Mucosa of rectum (tissue), 2 donors: ENCODE results near the gene SEC22C.

Source experiments
- H3K27ac ChIP-seq, 2 donors: one replicate each; pipeline ENCODE4 v1.7.0; 2013; ENCODE audit warnings: inconsistent platforms in 2 of 2, low read depth in 2 of 2, low read length in 2 of 2
- H3K27me3 ChIP-seq, 2 donors: one replicate each; pipeline ENCODE4 v1.7.0; 2013; ENCODE audit warnings: low read length in 2 of 2; ENCODE audit not compliant: control insufficient read depth in 2 of 2, insufficient read depth in 2 of 2
- H3K36me3 ChIP-seq, 2 donors: one replicate each; pipeline ENCODE4 v1.7.0; 2013; ENCODE audit warnings: low read length in 2 of 2; ENCODE audit not compliant: control insufficient read depth in 2 of 2, insufficient read depth in 2 of 2
- H3K4me1 ChIP-seq, 2 donors: one replicate each; pipeline ENCODE4 v1.7.0; 2013; ENCODE audit warnings: low read length in 2 of 2, mild to moderate bottlenecking in 1 of 2; ENCODE audit not compliant: control insufficient read depth in 2 of 2, insufficient read depth in 2 of 2
- H3K4me3 ChIP-seq, 2 donors: one replicate each; pipeline ENCODE4 v1.7.0; 2013; ENCODE audit warnings: low read length in 2 of 2
- H3K9ac ChIP-seq, 2 donors: one replicate each; pipeline ENCODE4 v1.7.0; 2013; ENCODE audit warnings: low read length in 2 of 2, low read depth in 1 of 2, mild to moderate bottlenecking in 1 of 2
- H3K9me3 ChIP-seq, 2 donors: one replicate each; pipeline ENCODE4 v1.7.0; 2013; ENCODE audit warnings: low read length in 2 of 2; ENCODE audit not compliant: control insufficient read depth in 2 of 2
- donor health status: healthy.
- donor health status: Normal muscosa, but diverticular disease.

Gene SEC22C

DNA sequence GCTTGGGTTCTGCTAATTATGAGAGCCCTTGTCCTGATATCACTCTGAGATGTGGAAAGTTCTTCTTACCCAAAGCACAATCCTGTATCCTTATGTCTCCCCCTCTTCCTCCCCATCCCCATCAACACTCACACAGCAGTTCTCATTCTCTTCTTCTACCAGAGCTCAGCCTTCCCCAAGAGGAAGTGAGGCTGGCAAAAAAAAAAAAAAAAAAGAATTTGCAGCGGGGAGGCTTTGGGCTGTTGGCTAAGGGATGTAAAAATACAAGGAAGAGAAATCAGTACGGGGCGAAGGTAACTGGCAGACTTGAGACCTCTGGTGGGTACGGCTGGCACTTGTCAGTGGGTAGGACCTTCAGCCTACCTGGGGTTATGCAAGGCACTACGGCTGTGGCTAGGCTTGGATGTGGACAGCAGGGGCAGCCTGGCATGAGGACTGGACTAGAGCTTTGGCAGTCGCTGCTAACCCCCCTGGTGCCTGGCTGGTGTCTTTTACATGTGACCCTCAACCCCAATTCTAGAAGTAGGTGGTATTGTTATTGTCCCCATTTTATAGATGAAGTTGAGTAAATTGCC lies 73.9 kb downstream of the SEC22C start:
- Histone ChIP-seq H3K36me3 (peaks cover 0 to 5% of the 10 kb centered on the region in 2 donors), H3K9ac (peak overlapping the region; percentile 27 to 56), H3K27me3 (no peaks in the 10 kb centered on the region), H3K9me3 (no peaks in the 10 kb centered on the region), H3K27ac (peak overlapping the region; percentile 92 to 99), H3K4me3 (peak overlapping the region; percentile 2 to 53), H3K4me1 (peaks cover 62 to 91% of the 10 kb centered on the region in 2 donors)

DNA sequence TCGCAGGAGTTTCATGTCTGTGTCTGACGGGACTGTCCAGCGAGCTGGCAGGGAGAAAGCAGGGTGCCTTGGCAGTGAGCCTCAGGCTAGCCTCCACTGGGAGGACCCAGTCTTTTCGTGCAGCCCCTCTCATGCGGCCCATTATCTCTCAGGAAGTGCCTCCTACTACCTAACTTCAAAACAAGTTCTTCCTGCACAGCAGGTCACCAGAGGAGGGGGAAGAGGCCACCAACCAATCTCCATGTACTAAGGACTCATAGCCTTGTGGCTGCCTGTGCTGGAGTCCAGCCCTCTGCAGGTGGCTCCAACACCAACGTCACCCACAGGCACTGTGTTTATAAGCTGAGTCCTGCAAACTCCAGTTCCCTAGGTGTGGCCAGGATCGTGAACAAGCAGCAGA lies 74.5 kb downstream of the SEC22C start:
- H3K4me3 ChIP-seq = peak overlapping the region; percentile 21 to 53
- peak overlapping the region; percentile 92 to 99 for H3K27ac ChIP-seq

DNA sequence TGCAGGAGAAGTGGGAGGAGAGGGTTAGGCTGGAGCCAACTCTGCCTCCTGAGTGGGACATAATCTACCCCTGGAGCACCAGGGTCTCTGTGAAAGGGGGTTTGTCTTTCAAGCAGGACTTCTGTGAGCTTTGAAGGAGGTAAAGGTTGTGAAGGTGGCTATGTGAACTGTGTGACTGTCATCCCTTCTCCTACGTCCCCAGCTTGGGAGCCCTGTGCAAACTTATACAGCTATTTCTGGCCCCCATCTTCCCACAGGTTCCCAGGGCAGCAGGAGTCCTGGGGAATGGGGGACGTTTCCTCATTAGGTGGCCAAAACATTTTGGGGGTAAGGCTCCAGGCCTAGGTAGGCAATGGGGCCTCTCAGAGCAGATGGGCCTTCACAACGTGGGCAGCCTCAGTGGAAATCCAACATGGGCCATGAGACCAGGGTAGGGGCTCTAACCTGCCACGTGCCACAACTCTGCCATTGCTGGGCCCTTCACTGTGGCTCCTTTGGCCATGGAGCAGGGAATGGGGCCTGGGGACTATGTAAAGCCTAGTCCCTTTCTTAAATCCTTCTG lies 75.8 kb downstream of the SEC22C start:
- Histone ChIP-seq H3K4me1 (peaks cover 67 to 87% of the 10 kb centered on the region in 2 donors), H3K9ac (peak overlapping the region; percentile 57 to 82), H3K27me3 (peaks cover 7 to 8% of the 10 kb centered on the region in 2 donors), H3K4me3 (peak overlapping the region; percentile 47 to 57), H3K36me3 (no peaks in the 10 kb centered on the region), H3K9me3 (no peaks in the 10 kb centered on the region), H3K27ac (peak overlapping the region; percentile 92 to 99)

More for the DNA sequence above, 74.5 kb downstream of the SEC22C start:
- H3K9ac ChIP-seq = peak overlapping the region; percentile 27 to 56
- H3K9me3 ChIP-seq = no peaks in the 10 kb centered on the region
- H3K4me1 ChIP-seq = peaks cover 62 to 88% of the 10 kb centered on the region in 2 donors
- no peaks in the 10 kb centered on the region for H3K27me3 ChIP-seq
- peaks cover 0 to 5% of the 10 kb centered on the region in 2 donors for H3K36me3 ChIP-seq

GRCh38 chr3:42505128-42505848 lies 76.5 kb downstream of the SEC22C start:
- peak overlapping the region; percentile 60 to 82 for H3K9ac ChIP-seq
- peak overlapping the region; percentile 47 to 57 for H3K4me3 ChIP-seq
- H3K27me3 ChIP-seq = peaks cover 13 to 14% of the 10 kb centered on the region in 2 donors
- H3K9me3 ChIP-seq = no peaks in the 10 kb centered on the region
- no peaks in the 10 kb centered on the region for H3K36me3 ChIP-seq
- H3K4me1 ChIP-seq = peaks cover 60 to 80% of the 10 kb centered on the region in 2 donors
- peak overlapping the region; percentile 92 to 99 for H3K27ac ChIP-seq

- Histone ChIP-seq H3K4me1 (peaks cover 54 to 73% of the 10 kb centered on the region in 2 donors), H3K36me3 (no peaks in the 10 kb centered on the region), H3K9ac (peak overlapping the region; percentile 61 to 86), H3K4me3 (peak overlapping the region; percentile 79 to 85), H3K27me3 (peaks cover 19 to 20% of the 10 kb centered on the region in 2 donors), H3K9me3 (no peaks in the 10 kb centered on the region), H3K27ac (peak overlapping the region; percentile 92 to 99)
Observed at GRCh38 chr3:42504334-42505127, 77.2 kb downstream of the SEC22C start.

- H3K9me3 ChIP-seq = no peaks in the 10 kb centered on the region
- H3K36me3 ChIP-seq = no peaks in the 10 kb centered on the region
- H3K4me3 ChIP-seq = peak overlapping the region; percentile 79 to 85
- H3K27ac ChIP-seq = peak overlapping the region; percentile 92 to 99
- peak overlapping the region; percentile 61 to 86 for H3K9ac ChIP-seq
- peaks cover 25% of the 10 kb centered on the region in 2 donors for H3K27me3 ChIP-seq
- H3K4me1 ChIP-seq = peaks cover 48 to 67% of the 10 kb centered on the region in 2 donors
Observed at GRCh38 chr3:42503957-42504333, 77.8 kb downstream of the SEC22C start.

GRCh38 chr3:42503251-42503924 lies 78.4 kb downstream of the SEC22C start:
- Histone ChIP-seq H3K27ac (peak overlapping the region; percentile 92 to 99), H3K4me3 (peak overlapping the region; percentile 79 to 85), H3K9me3 (no peaks in the 10 kb centered on the region), H3K36me3 (no peaks in the 10 kb centered on the region), H3K9ac (peak overlapping the region; percentile 77 to 86), H3K4me1 (peaks cover 42 to 61% of the 10 kb centered on the region in 2 donors), H3K27me3 (peaks cover 30 to 31% of the 10 kb centered on the region in 2 donors)

- Histone ChIP-seq H3K4me3 (peak within 1 kb of the TSS; percentile 79 to 85), H3K27me3 (peaks cover 32 to 37% of the 10 kb centered on the region in 2 donors), H3K27ac (peak within 1 kb of the TSS; percentile 92 to 99), H3K4me1 (peaks cover 36 to 54% of the 10 kb centered on the region in 2 donors), H3K36me3 (no peaks in the 10 kb centered on the region), H3K9me3 (no peaks in the 10 kb centered on the region), H3K9ac (peak within 1 kb of the TSS; percentile 77 to 86)
Observed at GRCh38 chr3:42502429-42503250, 79.1 kb downstream of the SEC22C start, which contains the start of gene VIPR1. VIPR1 (plus strand) TSS chr3:42502643; CDS start chr3:42502736, 93 bp downstream.
